ENCODE data around the gene TMEM175. TPM values are rescaled to one million over a fixed set of nuclear protein-coding genes. Genes with fewer than 3 reads are reported as not detected.

Gene TMEM175
- total and polyA plus RNA-seq, 8 donors = 7.3 to 82.8 (median 19.5) TPM

DNA sequence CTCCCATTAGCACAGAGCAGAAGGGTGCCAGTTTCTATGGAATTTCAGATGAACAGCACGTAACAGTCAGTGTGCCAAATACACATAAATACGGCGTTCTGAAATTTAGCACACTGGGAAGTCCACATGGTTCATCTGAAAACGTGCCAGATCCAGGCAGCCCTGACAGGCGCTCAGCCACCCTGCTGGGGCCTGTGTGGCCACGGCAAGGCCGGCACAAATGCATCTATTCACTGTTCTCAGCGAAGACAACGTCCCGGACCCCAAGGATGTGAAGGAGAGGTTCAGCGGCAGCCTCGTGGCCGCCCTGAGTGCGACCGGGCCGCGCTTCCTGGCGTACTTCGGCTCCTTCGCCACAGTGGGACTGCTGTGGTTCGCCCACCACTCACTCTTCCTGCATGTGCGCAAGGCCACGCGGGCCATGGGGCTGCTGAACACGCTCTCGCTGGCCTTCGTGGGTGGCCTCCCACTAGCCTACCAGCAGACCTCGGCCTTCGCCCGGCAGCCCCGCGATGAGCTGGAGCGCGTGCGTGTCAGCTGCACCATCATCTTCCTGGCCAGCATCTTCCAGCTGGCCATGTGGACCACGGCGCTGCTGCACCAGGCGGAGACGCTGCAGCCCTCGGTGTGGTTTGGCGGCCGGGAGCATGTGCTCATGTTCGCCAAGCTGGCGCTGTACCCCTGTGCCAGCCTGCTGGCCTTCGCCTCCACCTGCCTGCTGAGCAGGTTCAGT lies 25.5 kb downstream of the TMEM175 start:
- Histone ChIP-seq H3K36me3 (peaks cover 7 to 97% (median 96%) of the 10 kb centered on the region in 4 donors), H3K4me3 (no peak overlapping the region), H3K27ac (no peak overlapping the region), H3K9me3 (no peaks in the 10 kb centered on the region), H3K4me1 (no peaks in the 10 kb centered on the region), H3K27me3 (no peaks in the 10 kb centered on the region)
- DNase-seq = peak in 1 of 2 donors; percentile 3
- no peak for TF ChIP-seq POLR2A (IDR thresholded peaks at IDR 0.05)
- no peak for TF ChIP-seq EP300 (IDR thresholded peaks at IDR 0.05)
- TF ChIP-seq POLR2AphosphoS5 (IDR thresholded peaks at IDR 0.05) = no peak
- TF ChIP-seq, protein P1, sequence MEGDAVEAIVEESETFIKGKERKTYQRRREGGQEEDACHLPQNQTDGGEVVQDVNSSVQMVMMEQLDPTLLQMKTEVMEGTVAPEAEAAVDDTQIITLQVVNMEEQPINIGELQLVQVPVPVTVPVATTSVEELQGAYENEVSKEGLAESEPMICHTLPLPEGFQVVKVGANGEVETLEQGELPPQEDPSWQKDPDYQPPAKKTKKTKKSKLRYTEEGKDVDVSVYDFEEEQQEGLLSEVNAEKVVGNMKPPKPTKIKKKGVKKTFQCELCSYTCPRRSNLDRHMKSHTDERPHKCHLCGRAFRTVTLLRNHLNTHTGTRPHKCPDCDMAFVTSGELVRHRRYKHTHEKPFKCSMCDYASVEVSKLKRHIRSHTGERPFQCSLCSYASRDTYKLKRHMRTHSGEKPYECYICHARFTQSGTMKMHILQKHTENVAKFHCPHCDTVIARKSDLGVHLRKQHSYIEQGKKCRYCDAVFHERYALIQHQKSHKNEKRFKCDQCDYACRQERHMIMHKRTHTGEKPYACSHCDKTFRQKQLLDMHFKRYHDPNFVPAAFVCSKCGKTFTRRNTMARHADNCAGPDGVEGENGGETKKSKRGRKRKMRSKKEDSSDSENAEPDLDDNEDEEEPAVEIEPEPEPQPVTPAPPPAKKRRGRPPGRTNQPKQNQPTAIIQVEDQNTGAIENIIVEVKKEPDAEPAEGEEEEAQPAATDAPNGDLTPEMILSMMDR (IDR thresholded peaks at IDR 0.05) = no peak
- WGBS, 5 donors = 93 to 95% (median 93%) methylated on average over 37 to 45 of the region's 45 CpGs
- intact Hi-C loops (cut with DNase I; ENCODE audit: low total_unique reads) = no loop called here

DNA sequence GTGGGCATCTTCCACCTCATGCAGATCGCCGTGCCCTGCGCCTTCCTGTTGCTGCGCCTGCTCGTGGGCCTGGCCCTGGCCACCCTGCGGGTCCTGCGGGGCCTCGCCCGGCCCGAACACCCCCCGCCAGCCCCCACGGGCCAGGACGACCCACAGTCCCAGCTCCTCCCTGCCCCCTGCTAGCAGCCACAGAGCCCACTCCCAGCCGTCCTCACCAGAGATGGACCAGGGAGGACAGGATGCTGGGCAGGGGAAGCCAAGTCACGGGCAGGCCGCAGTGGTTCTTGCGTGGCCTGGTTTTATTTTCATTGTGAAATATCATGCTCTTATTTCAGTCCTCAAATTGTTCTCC lies 26.0 kb downstream of the TMEM175 start:
- intact Hi-C loops (cut with DNase I; ENCODE audit: low total_unique reads) = no loop called here
- Histone ChIP-seq H3K4me1 (no peaks in the 10 kb centered on the region), H3K36me3 (peaks cover 7 to 97% (median 95%) of the 10 kb centered on the region in 4 donors), H3K27me3 (no peaks in the 10 kb centered on the region), H3K27ac (no peak overlapping the region), H3K4me3 (no peak overlapping the region), H3K9me3 (no peaks in the 10 kb centered on the region)
- TF ChIP-seq POLR2A (IDR thresholded peaks at IDR 0.05) (no peak), EP300 (IDR thresholded peaks at IDR 0.05) (no peak), POLR2AphosphoS5 (IDR thresholded peaks at IDR 0.05) (no peak)
- TF ChIP-seq, protein P1 (IDR thresholded peaks at IDR 0.05) = no peak
- WGBS, 5 donors = 85 to 93% (median 89%) methylated on average over 9 to 17 of the region's 17 CpGs
- no peak for DNase-seq

DNA sequence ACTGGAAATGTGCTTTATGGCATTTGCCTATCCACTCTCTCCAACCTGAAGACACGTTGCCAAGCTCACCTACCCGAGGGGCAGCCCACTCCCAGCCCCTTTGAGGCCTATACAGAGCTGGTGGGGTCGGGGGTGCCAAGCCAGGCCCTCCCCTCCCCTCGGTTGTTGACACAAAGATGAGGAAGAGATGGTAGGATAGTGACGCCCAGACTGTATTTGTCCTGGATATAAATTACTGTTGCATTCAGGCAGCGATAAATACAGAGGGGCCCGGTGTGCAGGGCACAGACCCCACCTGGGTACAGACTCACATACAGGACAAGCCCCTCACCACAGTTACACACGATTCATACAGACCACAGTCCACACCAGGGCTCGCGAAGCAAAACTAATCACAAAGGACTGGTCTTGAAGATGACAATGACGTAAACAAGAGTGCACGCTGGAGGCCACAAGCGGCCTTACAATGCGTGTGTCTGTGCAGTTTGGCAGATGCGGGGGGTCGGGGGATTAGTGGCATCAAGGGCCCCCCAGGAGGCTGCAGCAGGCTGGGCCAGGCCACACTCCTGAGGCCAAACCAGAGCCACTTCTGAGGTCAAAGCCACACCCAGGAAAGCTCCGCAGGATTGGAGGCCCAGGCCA lies 26.6 kb downstream of the TMEM175 start:
- intact Hi-C loops (cut with DNase I; ENCODE audit: low total_unique reads) = no loop called here
- H3K9me3 ChIP-seq = no peaks in the 10 kb centered on the region
- H3K36me3 ChIP-seq = peaks cover 7 to 92% (median 91%) of the 10 kb centered on the region in 4 donors
- H3K4me3 ChIP-seq = no peak overlapping the region
- TF ChIP-seq EP300 (IDR thresholded peaks at IDR 0.05) (no peak), POLR2A (IDR thresholded peaks at IDR 0.05) (no peak), POLR2AphosphoS5 (IDR thresholded peaks at IDR 0.05) (no peak)
- TF ChIP-seq, protein P1 (IDR thresholded peaks at IDR 0.05) = no peak
- H3K4me1 ChIP-seq = no peaks in the 10 kb centered on the region
- H3K27me3 ChIP-seq = no peaks in the 10 kb centered on the region
- DNase-seq = no peak
- no peak overlapping the region for H3K27ac ChIP-seq
- WGBS, 5 donors = 77 to 83% (median 77%) methylated on average over 16 to 17 of the region's 17 CpGs

DNA sequence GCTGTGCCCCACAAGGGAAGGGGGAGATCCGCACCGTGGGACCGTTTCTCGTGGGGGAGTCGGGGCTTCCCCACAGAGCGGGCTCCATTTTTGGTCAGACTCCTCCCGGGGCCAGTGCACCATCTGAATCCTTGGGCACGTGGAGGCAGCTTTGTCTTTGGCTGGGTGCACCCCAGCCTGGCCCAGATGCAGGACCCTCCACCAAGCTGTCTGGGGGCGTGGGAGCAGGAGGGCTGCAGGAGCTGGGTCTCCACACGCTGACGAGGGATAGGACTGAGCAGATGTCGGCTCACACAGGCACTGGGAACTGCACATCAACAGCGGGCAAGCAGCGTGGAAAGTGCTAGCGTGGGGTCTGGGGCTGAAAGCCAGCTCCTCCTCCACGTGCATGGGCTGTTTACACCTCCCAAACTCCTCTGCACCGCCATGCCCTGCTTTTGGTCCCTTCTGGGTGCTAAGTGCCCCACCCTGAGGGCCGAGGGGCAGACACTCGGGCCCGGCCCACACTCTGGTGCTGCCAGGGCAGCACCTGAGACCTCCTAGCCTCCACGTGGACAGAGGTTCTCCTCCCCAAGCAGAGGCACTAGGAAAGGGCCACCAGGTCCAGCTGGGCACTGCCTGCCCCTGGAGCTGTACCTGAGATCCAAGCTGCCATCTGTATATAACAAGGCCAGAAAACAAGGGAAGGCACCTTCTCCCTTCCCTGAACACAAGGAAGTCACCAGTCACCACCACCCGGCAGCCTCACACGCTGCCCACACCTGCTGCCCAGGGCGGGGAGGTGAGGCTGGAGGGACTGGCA lies 27.3 kb downstream of the TMEM175 start:
- 78 to 85% (median 82%) methylated on average over 17 to 24 of the region's 24 CpGs for WGBS, 5 donors
- TF ChIP-seq EP300 (IDR thresholded peaks at IDR 0.05) (no peak), POLR2AphosphoS5 (IDR thresholded peaks at IDR 0.05) (no peak), POLR2A (IDR thresholded peaks at IDR 0.05) (no peak)
- TF ChIP-seq, protein P1 (IDR thresholded peaks at IDR 0.05) = no peak
- H3K27me3 ChIP-seq = no peaks in the 10 kb centered on the region
- H3K4me1 ChIP-seq = no peaks in the 10 kb centered on the region
- DNase-seq = peak in 1 of 2 donors; percentile 2
- H3K9me3 ChIP-seq = no peaks in the 10 kb centered on the region
- H3K27ac ChIP-seq = no peak overlapping the region
- H3K36me3 ChIP-seq = peaks cover 10 to 92% (median 88%) of the 10 kb centered on the region in 4 donors
- intact Hi-C loops (cut with DNase I; ENCODE audit: low total_unique reads) = no loop called here
- H3K4me3 ChIP-seq = no peak overlapping the region
